HepG2 (cell line): ENCODE data around the gene UBE2QL1. TPM values are rescaled to one million over a fixed set of nuclear protein-coding genes. Genes with fewer than 3 reads are reported as not detected.

Experiments
- ATAC-seq: fragments of 200-7000 bp; cut with Tn5 transposase; 3 replicates; pipeline ENCODE4 v1.9.1; 2020; ENCODE audit warnings: mild to moderate bottlenecking, moderate library complexity
- BruUV-seq: library from RNA; stranded (reverse); fragments of 400-500 nt; replicated peaks from 2 replicates; lab custom pipeline; 2021; lab: Mats Ljungman, UMichigan
- CTCF ChIA-PET: fragments of 300-600 bp; formaldehyde crosslinking; extraction: SDS; loops from one replicate; lab custom pipeline; 2021; ENCODE audit warnings: low total read pairs, inconsistent platforms, low intra/inter-chr PET ratio; lab: Yijun Ruan, JAX
- POLR2A ChIA-PET: fragments of 350-600 bp; sonication (Branson Sonifier 250); formaldehyde crosslinking; loops from one replicate; lab custom pipeline; 2020; ENCODE audit warnings: antibody characterized with exemption, inconsistent platforms; lab: Yijun Ruan, JAX
- DNase-seq: peaks from one replicate; pipeline ENCODE4 v3.0.0-alpha.2; 2015; ENCODE audit warnings: low spot score
- FAIRE-seq: peaks from 3 replicates; lab custom pipeline; 2011; peaks lifted over from hg19 to GRCh38; lab: Jason Lieb, UNC
- H2AFZ ChIP-seq: one replicate; pipeline ENCODE4 v1.6.1; 2011; ENCODE audit warnings: low read length, inconsistent platforms
- H3K27ac ChIP-seq: fragments of 300-600 bp; 3 replicates; pipeline ENCODE4 v1.8.0; 2011; ENCODE audit warnings: mixed run types, mild to moderate bottlenecking, mixed read lengths, low read length, inconsistent platforms; ENCODE audit not compliant: insufficient read depth; ENCODE audit errors: extremely low read length
- H3K27me3 ChIP-seq, 2 experiments: fragments of 200-600 bp in 1 of 2; 2 replicates in 1 of 2; 3 replicates in 1 of 2; pipeline versions ENCODE4 v1.6.0 to v1.8.0; 2011; ENCODE audit warnings: low read length in 2 of 2, mild to moderate bottlenecking in 2 of 2, moderate library complexity in 2 of 2, inconsistent platforms in 1 of 2; ENCODE audit not compliant: insufficient read depth in 2 of 2, control insufficient read depth in 1 of 2
- H3K36me3 ChIP-seq, 2 experiments: fragments of 200-600 bp in 1 of 2; replicated peaks in 1 of 2; 2 replicates in 1 of 2; 3 replicates in 1 of 2; pipeline versions ENCODE4 v1.5.1 to v1.8.0; 2011; ENCODE audit warnings: low read length in 2 of 2, inconsistent platforms in 1 of 2; ENCODE audit not compliant: insufficient read depth in 2 of 2, control insufficient read depth in 1 of 2
- H3K4me1 ChIP-seq: 2 replicates; pipeline ENCODE4 v1.5.1; 2012; ENCODE audit warnings: low read length, inconsistent platforms; ENCODE audit not compliant: insufficient read depth
- H3K4me2 ChIP-seq: 2 replicates; pipeline ENCODE4 v1.6.0; 2011; ENCODE audit warnings: low read depth, low read length, inconsistent platforms
- H3K4me3 ChIP-seq, 3 experiments: fragments of 200-600 bp in 1 of 3; sonication (generic), shearing (Covaris generic) in 1 of 3; replicated peaks in 1 of 3; 2 replicates each; pipeline ENCODE4 v1.5.1; 2011 to 2016; ENCODE audit warnings: low read length in 3 of 3, inconsistent platforms in 2 of 3, low read depth in 2 of 3, mild to moderate bottlenecking in 2 of 3, control low read depth in 1 of 3, mixed read lengths in 1 of 3; ENCODE audit not compliant: insufficient read depth in 1 of 3
- H3K79me2 ChIP-seq: one replicate; pipeline ENCODE4 v1.6.1; 2011; ENCODE audit warnings: low read length, inconsistent platforms; ENCODE audit not compliant: insufficient read depth
- H3K9ac ChIP-seq: 2 replicates; pipeline ENCODE4 v1.6.0; 2011; ENCODE audit warnings: mild to moderate bottlenecking, low read depth, low read length, inconsistent platforms; ENCODE audit not compliant: insufficient read depth
- H3K9me3 ChIP-seq: 2 replicates; pipeline ENCODE4 v1.5.1; 2012; ENCODE audit warnings: mild to moderate bottlenecking, low read length
- H4K20me1 ChIP-seq: 2 replicates; pipeline ENCODE4 v1.6.0; 2011; ENCODE audit warnings: inconsistent platforms, mild to moderate bottlenecking, low read length, moderate library complexity; ENCODE audit not compliant: insufficient read depth
- FOXC1 ChIP-seq: sonication (generic); formaldehyde crosslinking; IDR thresholded peaks from 2 replicates; pipeline ENCODE4 v1.8.0; 2022; ENCODE audit warnings: mild to moderate bottlenecking, missing genetic modification reagents, borderline replicate concordance
- FOXK1 ChIP-seq: sonication (generic); formaldehyde crosslinking; IDR thresholded peaks from 2 replicates; pipeline ENCODE4 v1.4.0; 2020; ENCODE audit warnings: low read depth, missing genetic modification reagents, borderline replicate concordance
- IKZF5 ChIP-seq: IDR thresholded peaks from 2 replicates; pipeline ENCODE4 v1.6.1; 2018; ENCODE audit warnings: missing genetic modification reagents, mild to moderate bottlenecking, missing compliant biosample characterization
- NFKBIZ ChIP-seq: IDR thresholded peaks from 2 replicates; pipeline ENCODE4 v1.6.1; 2018; ENCODE audit warnings: missing genetic modification reagents, missing compliant biosample characterization
- SRF ChIP-seq: IDR thresholded peaks from 2 replicates; pipeline ENCODE4 v1.6.1; 2011; ENCODE audit warnings: mild to moderate bottlenecking, low read depth, low read length, moderate library complexity
- ZFAT ChIP-seq: sonication (generic); formaldehyde crosslinking; conservative IDR thresholded peaks from 2 replicates; pipeline ENCODE4 v1.8.1; 2023; ENCODE audit warnings: missing genetic modification reagents, inconsistent platforms
- ZNF33B ChIP-seq: sonication (generic); formaldehyde crosslinking; IDR thresholded peaks from 2 replicates; pipeline ENCODE4 v1.5.1; 2020; ENCODE audit warnings: mild to moderate bottlenecking, missing genetic modification reagents
- ZNF530 ChIP-seq: sonication (generic); formaldehyde crosslinking; IDR thresholded peaks from 2 replicates; pipeline ENCODE4 v1.5.0; 2020; ENCODE audit warnings: low read depth, mild to moderate bottlenecking, missing genetic modification reagents
- ZNF629 ChIP-seq: sonication (generic); formaldehyde crosslinking; conservative IDR thresholded peaks from 2 replicates; pipeline ENCODE4 v1.5.0; 2020; ENCODE audit warnings: missing genetic modification reagents
- WGBS: methylation state at CpG from one replicate; pipeline ENCODE4 v1.1.6; 2017; ENCODE audit warnings: low lambda C conversion rate; 5-methylcytosine and 5-hydroxymethylcytosine counted together
- in situ Hi-C: cut with HindIII; loops from 2 replicates; pipeline ENCODE4 v1.10.0; 2017; ENCODE audit warnings: low pct_unique_long_range_greater_than_20kb; ENCODE audit not compliant: extremely low pct_ligation_motif_present
- intact Hi-C: fragments of 100-400 bp; cut with micrococcal nuclease; formaldehyde crosslinking; loops from one replicate; pipeline ENCODE4 v1.10.0; 2022; ENCODE audit not compliant: unreplicated experiment
- polyA plus RNA-seq, 8 experiments: library from polyadenylated mRNA; depleted of rRNA in 3 of 8; stranded (reverse) in 7 of 8; unstranded in 1 of 8; fragments of >200 nt; fragmentation: Illumina TruSeq in 4 of 8; extraction: Trizol in 4 of 8; gene quantifications; 2 replicates each; pipeline versions ENCODE4 v1.2.1 to v1.2.3, GENCODE V29; 2011 to 2016; ENCODE audit warnings: low read depth in 4 of 8, missing spikeins in 1 of 8, mixed read lengths in 1 of 8; ENCODE audit not compliant: insufficient read depth in 1 of 8
- total RNA-seq, 5 experiments: library from RNA; depleted of rRNA; stranded (reverse); fragments of >200 nt; fragmentation: Illumina TruSeq; extraction: Trizol; gene quantifications; 2 replicates each; pipeline ENCODE4 v1.2.3, GENCODE V29; 2016; ENCODE audit warnings: low read depth in 1 of 5
- TF ChIP-seq, protein P1 (sequence below): sonication (generic); formaldehyde crosslinking; conservative IDR thresholded peaks from 2 replicates; pipeline ENCODE4 v1.8.0; 2022; ENCODE audit warnings: mild to moderate bottlenecking, moderate library complexity, missing genetic modification reagents
- TF ChIP-seq, protein P2 (sequence below), 2 experiments: fragments of 450-650 bp in 1 of 2; sonication (generic) in 1 of 2; formaldehyde crosslinking; IDR thresholded peaks; 2 replicates each; pipeline versions ENCODE4 v1.5.0 to v1.8.0; 2020 to 2022; ENCODE audit warnings: mild to moderate bottlenecking in 1 of 2, missing genetic modification reagents in 1 of 2

Gene UBE2QL1
- total and polyA plus RNA-seq, 2 of the 13 experiments (the other 11 are each of a cell fraction or from before 2014, with no cell fraction given) = not detected

GRCh38 chr5:6404129-6404528 lies 44.5 kb upstream of the UBE2QL1 start:
- intact Hi-C loops = no loop called here
- BruUV-seq = no TSS peak
- H3K27me3 ChIP-seq = peaks cover 2 to 16% of the 10 kb centered on the region in 2 experiments

More at GRCh38 chr5:6404129-6404528, 44.5 kb upstream of the UBE2QL1 start:
- Histone ChIP-seq H3K4me3 (no peak overlapping the region), H3K27ac (no peak overlapping the region)
- ATAC-seq = no peak
- TF ChIP-seq, protein P1, sequence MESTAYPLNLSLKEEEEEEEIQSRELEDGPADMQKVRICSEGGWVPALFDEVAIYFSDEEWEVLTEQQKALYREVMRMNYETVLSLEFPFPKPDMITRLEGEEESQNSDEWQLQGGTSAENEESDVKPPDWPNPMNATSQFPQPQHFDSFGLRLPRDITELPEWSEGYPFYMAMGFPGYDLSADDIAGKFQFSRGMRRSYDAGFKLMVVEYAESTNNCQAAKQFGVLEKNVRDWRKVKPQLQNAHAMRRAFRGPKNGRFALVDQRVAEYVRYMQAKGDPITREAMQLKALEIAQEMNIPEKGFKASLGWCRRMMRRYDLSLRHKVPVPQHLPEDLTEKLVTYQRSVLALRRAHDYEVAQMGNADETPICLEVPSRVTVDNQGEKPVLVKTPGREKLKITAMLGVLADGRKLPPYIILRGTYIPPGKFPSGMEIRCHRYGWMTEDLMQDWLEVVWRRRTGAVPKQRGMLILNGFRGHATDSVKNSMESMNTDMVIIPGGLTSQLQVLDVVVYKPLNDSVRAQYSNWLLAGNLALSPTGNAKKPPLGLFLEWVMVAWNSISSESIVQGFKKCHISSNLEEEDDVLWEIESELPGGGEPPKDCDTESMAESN = no peak
- no peak for TF ChIP-seq ZNF33B (CRISPR knock-in tag)
- TF ChIP-seq ZNF629 = no peak
- TF ChIP-seq SRF = no peak
- TF ChIP-seq, protein P2, sequence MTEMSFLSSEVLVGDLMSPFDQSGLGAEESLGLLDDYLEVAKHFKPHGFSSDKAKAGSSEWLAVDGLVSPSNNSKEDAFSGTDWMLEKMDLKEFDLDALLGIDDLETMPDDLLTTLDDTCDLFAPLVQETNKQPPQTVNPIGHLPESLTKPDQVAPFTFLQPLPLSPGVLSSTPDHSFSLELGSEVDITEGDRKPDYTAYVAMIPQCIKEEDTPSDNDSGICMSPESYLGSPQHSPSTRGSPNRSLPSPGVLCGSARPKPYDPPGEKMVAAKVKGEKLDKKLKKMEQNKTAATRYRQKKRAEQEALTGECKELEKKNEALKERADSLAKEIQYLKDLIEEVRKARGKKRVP (CRISPR knock-in tag; IDR thresholded peaks at IDR 0.05) = no peak
- no peak for TF ChIP-seq FOXC1 (CRISPR knock-in tag)
- TF ChIP-seq ZFAT (CRISPR knock-in tag) = no peak
- TF ChIP-seq FOXK1 = no peak
- TF ChIP-seq IKZF5 (CRISPR knock-in tag) = no peak
- no peak for TF ChIP-seq ZNF530 (CRISPR knock-in tag)
- TF ChIP-seq NFKBIZ = no peak
- TF ChIP-seq, all 625 proteins: peak for 0
- Histone ChIP-seq H4K20me1 (no peaks in the 10 kb centered on the region), H2AFZ (no peak overlapping the region), H3K9ac (no peak overlapping the region), H3K36me3 (no peaks in the 10 kb centered on the region), H3K4me2 (no peak overlapping the region), H3K9me3 (no peaks in the 10 kb centered on the region), H3K79me2 (no peaks in the 10 kb centered on the region), H3K4me1 (no peaks in the 10 kb centered on the region)
- FAIRE-seq (no peak), DNase-seq (no peak)
- in situ Hi-C loops = no loop called here
- WGBS = 42% methylated on average over 4 of the region's 4 CpGs
- CTCF ChIA-PET = no interaction called here
- POLR2A ChIA-PET = no interaction called here
